ENCODE measurements around the gene MSRB1. TPM values are rescaled to one million over a fixed set of nuclear protein-coding genes. Genes with fewer than 3 reads are reported as not detected.

The MSRB1 gene
- total and polyA plus RNA-seq, 2 of the 8 experiments (the other 6 are each of a cell fraction or from before 2014, with no cell fraction given): 28.2 to 51.4 TPM

DNA sequence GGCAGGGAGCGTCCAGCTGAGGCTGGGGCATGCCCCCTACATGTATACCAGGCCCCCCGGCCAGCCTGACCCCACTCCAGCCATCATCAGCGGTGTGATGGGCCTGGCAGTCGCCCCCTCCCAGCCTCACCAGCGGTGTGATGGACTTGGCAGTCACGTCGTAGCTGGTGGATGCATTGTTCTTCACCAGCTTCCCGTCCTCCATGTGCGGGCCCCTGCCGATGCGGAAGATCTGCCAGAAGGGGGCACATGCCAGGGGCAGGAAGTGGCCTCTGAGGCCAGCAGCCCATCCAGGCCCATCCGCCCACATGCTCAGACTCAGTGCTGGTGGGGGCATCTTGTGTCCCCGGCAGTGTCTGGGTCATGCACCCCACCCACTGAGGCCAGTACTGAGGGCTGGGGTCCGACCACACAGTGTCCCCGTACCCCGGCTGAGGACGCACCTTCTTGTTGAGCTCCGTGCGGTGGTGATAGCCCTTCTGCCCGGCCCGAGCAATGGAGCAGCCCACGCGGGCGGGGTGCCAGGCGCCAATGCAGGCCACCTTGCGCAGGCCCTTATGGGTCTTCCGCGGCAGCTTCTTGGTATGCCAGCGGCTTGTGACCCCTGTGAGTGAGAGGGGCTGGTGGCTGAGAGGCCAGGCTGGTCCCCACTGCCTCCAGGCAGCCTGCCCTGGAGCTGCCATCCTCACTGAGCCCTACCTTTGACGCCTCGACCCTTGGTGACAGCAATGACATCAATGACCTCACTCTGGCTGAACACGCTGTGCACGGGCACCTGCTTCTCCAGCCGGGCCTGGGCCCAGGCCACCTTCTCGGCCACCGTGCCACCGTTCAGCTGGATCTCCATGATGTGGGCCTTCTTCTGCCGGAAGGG is 3.7 kb upstream of the MSRB1 start:
- DNase-seq (ENCODE audit: low read depth in 1 of 2, low spot score in 2 of 2) (no peak), FAIRE-seq (no peak)
- no peaks in the 10 kb centered on the region for H3K36me3 ChIP-seq (ENCODE audit: control insufficient read depth in 2 of 4, insufficient read depth in 4 of 4, low read length in 3 of 4)
- H2AK5ac ChIP-seq (ENCODE audit: low read depth, low read length): no peak overlapping the region
- 91% methylated on average over 35 of the region's 38 CpGs; no CpG with 5 or more reads in 1 of the 2 experiments for WGBS, 2 experiments (ENCODE audit: extremely low coverage in 1 of 2, insufficient coverage in 1 of 2, insufficient read length in 1 of 2, insufficient replicate concordance in 2 of 2, low coverage in 1 of 2, low lambda C conversion rate in 2 of 2, missing lambda C conversion rate in 1 of 2)
- no peak overlapping the region for H3K4me3 ChIP-seq (ENCODE audit: extremely low read depth in 1 of 4, insufficient read depth in 2 of 4, low read depth in 3 of 4, low read length in 4 of 4)
- H3K79me2 ChIP-seq (ENCODE audit: control insufficient read depth in 1 of 2, insufficient read depth in 2 of 2, low read length in 2 of 2): no peaks in the 10 kb centered on the region
- ChIA-PET CTCF (ENCODE audit: partially characterized antibody) (interaction anchor here (0.7 to 2.9 kb wide), 13 partner anchors 12 to 221 kb away, joined by 3 to 14 read pairs (median 3); partner anchors contain the start of gene NDUFB10), POLR2A (ENCODE audit: partially characterized antibody) (interaction anchor here (0.8 to 11.7 kb wide), 4 partner anchors 13 to 35 kb away, joined by 3 to 336 read pairs (median 4); partner anchors contain the start of genes NDUFB10, NOXO1, RNF151 and RPL3L)
- H3K79me1 ChIP-seq (ENCODE audit: low read depth, low read length): no peaks in the 10 kb centered on the region
- no peak overlapping the region for H3K56ac ChIP-seq (replicated peaks; ENCODE audit: insufficient read length, low read depth, low read length)
- no peak overlapping the region for H2BK12ac ChIP-seq (ENCODE audit: low read depth, low read length)
- no peak overlapping the region for H3K4ac ChIP-seq (replicated peaks; ENCODE audit: insufficient read length, low read depth, low read length)
- no peak overlapping the region for H4K5ac ChIP-seq (ENCODE audit: insufficient read length, low read depth, low read length)
- H3K14ac ChIP-seq (ENCODE audit: insufficient read length): no peak overlapping the region
- no peak overlapping the region for H2BK15ac ChIP-seq (ENCODE audit: low read length)
- no peak overlapping the region for H3K27ac ChIP-seq (ENCODE audit: low read depth, low read length)
- H2BK5ac ChIP-seq (ENCODE audit: low read depth, low read length): no peak overlapping the region
- peak overlapping the region; percentile 54 for H4K91ac ChIP-seq (replicated peaks; ENCODE audit: insufficient read length, low read length)
- H4K8ac ChIP-seq (ENCODE audit: extremely low read depth, insufficient read depth, low read length): peak overlapping the region; percentile 62
- peaks cover 0 to 4% of the 10 kb centered on the region in 2 experiments for H4K20me1 ChIP-seq (replicated peaks in 1 of 2; ENCODE audit: control insufficient read depth in 1 of 2, insufficient read depth in 2 of 2, low read length in 2 of 2)
- H3K4me1 ChIP-seq (replicated peaks in 1 of 4; ENCODE audit: control insufficient read depth in 3 of 4, insufficient read depth in 4 of 4, low read length in 3 of 4): peaks cover 0 to 10% (median 6%) of the 10 kb centered on the region in 4 experiments; a peak in 5 of 7 replicates
- H3K9me3 ChIP-seq (ENCODE audit: insufficient read depth in 2 of 2, low read depth in 1 of 2, low read length in 1 of 2): no peaks in the 10 kb centered on the region
- peaks cover 0 to 2% (median 0%) of the 10 kb centered on the region in 4 experiments; a peak in 1 of 7 replicates for H3K27me3 ChIP-seq (replicated peaks in 1 of 4; ENCODE audit: control insufficient read depth in 3 of 4, extremely low read depth in 1 of 4, insufficient read depth in 3 of 4, low read length in 3 of 4)
- no peak overlapping the region for H3K9ac ChIP-seq (replicated peaks in 1 of 4; ENCODE audit: extremely low read depth in 1 of 4, low read depth in 3 of 4, low read length in 3 of 4)
- peaks cover 6% of the 10 kb centered on the region; the same call in 1 of the 2 replicates for H3K23me2 ChIP-seq (ENCODE audit: low read depth, low read length)
- no peak overlapping the region for H2AFZ ChIP-seq (ENCODE audit: low read length)
- no peak overlapping the region for H3K4me2 ChIP-seq (ENCODE audit: insufficient read depth in 1 of 2, low read depth in 2 of 2, low read length in 2 of 2)
- H3K23ac ChIP-seq (ENCODE audit: insufficient read length): no peak overlapping the region
- H3K18ac ChIP-seq (ENCODE audit: extremely low read depth, low read length): no peak overlapping the region
- no peak overlapping the region for H2BK120ac ChIP-seq (replicated peaks; ENCODE audit: low read depth, low read length)
- H2BK20ac ChIP-seq (ENCODE audit: low read length): no peak overlapping the region
- TF ChIP-seq RFX5 (IDR thresholded peaks at IDR 0.05; ENCODE audit: borderline replicate concordance, low read depth, low read length) (no peak), BRCA1 (IDR thresholded peaks at IDR 0.05; ENCODE audit: low read depth, low read length) (no peak), RXRA (IDR thresholded peaks at IDR 0.05; ENCODE audit: insufficient read depth, low read depth, low read length) (no peak), GTF2F1 (IDR thresholded peaks at IDR 0.05; ENCODE audit: borderline replicate concordance, low read depth, low read length) (no peak), HDAC6 (IDR thresholded peaks at IDR 0.05; ENCODE audit: low read depth, low read length) (no peak)
- TF ChIP-seq, protein P1, sequence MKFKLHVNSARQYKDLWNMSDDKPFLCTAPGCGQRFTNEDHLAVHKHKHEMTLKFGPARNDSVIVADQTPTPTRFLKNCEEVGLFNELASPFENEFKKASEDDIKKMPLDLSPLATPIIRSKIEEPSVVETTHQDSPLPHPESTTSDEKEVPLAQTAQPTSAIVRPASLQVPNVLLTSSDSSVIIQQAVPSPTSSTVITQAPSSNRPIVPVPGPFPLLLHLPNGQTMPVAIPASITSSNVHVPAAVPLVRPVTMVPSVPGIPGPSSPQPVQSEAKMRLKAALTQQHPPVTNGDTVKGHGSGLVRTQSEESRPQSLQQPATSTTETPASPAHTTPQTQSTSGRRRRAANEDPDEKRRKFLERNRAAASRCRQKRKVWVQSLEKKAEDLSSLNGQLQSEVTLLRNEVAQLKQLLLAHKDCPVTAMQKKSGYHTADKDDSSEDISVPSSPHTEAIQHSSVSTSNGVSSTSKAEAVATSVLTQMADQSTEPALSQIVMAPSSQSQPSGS (IDR thresholded peaks at IDR 0.05; ENCODE audit: low read length): no peak

All from H1 (cell line).